Neural progenitor cell (in vitro differentiated cells): ENCODE measurements around the gene BBS1.

Experiments used
- EZH2 ChIP-seq: fragments of 200-600 bp; sonication (generic); IDR thresholded peaks from 2 replicates; pipeline ENCODE4 v1.6.1; 2017; ENCODE audit warnings: antibody characterized with exemption, mild to moderate bottlenecking, moderate library complexity
- EZH2phosphoT487 ChIP-seq: fragments of 200-600 bp; sonication (generic); IDR thresholded peaks from 2 replicates; pipeline ENCODE4 v1.6.1; 2017; ENCODE audit warnings: antibody characterized with exemption
- TF ChIP-seq, protein P1 (sequence below): fragments of 200-600 bp; sonication (generic); IDR thresholded peaks from 2 replicates; pipeline ENCODE4 v1.5.1; 2017; ENCODE audit warnings: antibody characterized with exemption, mild to moderate bottlenecking

DNA sequence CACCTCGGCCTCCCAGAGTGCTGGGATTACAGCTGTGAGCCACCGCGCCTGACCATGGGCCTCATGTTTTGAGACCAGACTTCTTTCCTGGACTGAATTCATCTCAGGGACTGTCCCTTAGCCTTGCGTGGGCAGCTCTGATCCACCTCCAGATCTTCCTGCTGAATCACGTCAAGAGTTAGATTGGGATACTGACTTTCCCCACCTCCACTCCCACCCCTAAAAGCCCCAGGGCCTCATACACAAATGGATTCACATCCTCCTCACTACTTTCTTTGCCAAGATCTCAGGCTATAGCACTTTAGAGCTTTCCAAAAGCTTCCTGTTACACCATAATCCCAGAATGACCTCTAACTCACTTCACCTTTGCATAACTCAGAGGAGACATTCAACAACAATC, 70.4 kb downstream of the BBS1 start:
- TF ChIP-seq, protein P1, sequence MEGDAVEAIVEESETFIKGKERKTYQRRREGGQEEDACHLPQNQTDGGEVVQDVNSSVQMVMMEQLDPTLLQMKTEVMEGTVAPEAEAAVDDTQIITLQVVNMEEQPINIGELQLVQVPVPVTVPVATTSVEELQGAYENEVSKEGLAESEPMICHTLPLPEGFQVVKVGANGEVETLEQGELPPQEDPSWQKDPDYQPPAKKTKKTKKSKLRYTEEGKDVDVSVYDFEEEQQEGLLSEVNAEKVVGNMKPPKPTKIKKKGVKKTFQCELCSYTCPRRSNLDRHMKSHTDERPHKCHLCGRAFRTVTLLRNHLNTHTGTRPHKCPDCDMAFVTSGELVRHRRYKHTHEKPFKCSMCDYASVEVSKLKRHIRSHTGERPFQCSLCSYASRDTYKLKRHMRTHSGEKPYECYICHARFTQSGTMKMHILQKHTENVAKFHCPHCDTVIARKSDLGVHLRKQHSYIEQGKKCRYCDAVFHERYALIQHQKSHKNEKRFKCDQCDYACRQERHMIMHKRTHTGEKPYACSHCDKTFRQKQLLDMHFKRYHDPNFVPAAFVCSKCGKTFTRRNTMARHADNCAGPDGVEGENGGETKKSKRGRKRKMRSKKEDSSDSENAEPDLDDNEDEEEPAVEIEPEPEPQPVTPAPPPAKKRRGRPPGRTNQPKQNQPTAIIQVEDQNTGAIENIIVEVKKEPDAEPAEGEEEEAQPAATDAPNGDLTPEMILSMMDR: no peak
- TF ChIP-seq EZH2 (no peak), EZH2phosphoT487 (no peak)
